ENCODE data around the gene TUBGCP3. TPM values are rescaled to one million over a fixed set of nuclear protein-coding genes. Genes with fewer than 3 reads are reported as not detected.

The TUBGCP3 gene
- total RNA-seq, 1 experiment from 2014 or later: 13.7 TPM

GRCh38 chr13:112451512-112452379 lies 136.2 kb downstream of the TUBGCP3 start:
- TF ChIP-seq CTCF (IDR thresholded peaks at IDR 0.05; ENCODE audit: unreplicated experiment): no peak
- Mint-ChIP-seq H3K27ac (ENCODE audit: unreplicated experiment) (no peak overlapping the region), H3K36me3 (ENCODE audit: insufficient read depth, unreplicated experiment) (no peaks in the 10 kb centered on the region), H3K9me3 (ENCODE audit: low read depth, unreplicated experiment) (no peaks in the 10 kb centered on the region), H3K4me3 (ENCODE audit: low read depth, unreplicated experiment) (no peak overlapping the region), H3K4me1 (ENCODE audit: low read depth, unreplicated experiment) (no peaks in the 10 kb centered on the region), H3K27me3 (ENCODE audit: unreplicated experiment) (peaks cover 30% of the 10 kb centered on the region)
- intact Hi-C loops (cut with micrococcal nuclease; ENCODE audit: unreplicated experiment): no loop called here
- DNase-seq: no peak
- CTCF ChIA-PET: no interaction called here
- BruUV-seq (replicated peaks): no TSS peak

GRCh38 chr13:112450904-112451240 lies 137.1 kb downstream of the TUBGCP3 start:
- Mint-ChIP-seq H3K36me3 (ENCODE audit: insufficient read depth, unreplicated experiment) (no peaks in the 10 kb centered on the region), H3K27ac (ENCODE audit: unreplicated experiment) (no peak overlapping the region), H3K4me1 (ENCODE audit: low read depth, unreplicated experiment) (no peaks in the 10 kb centered on the region), H3K4me3 (ENCODE audit: low read depth, unreplicated experiment) (no peak overlapping the region), H3K9me3 (ENCODE audit: low read depth, unreplicated experiment) (no peaks in the 10 kb centered on the region), H3K27me3 (ENCODE audit: unreplicated experiment) (peaks cover 32% of the 10 kb centered on the region)
- BruUV-seq (replicated peaks): no TSS peak
- no peak for TF ChIP-seq CTCF (IDR thresholded peaks at IDR 0.05; ENCODE audit: unreplicated experiment)
- CTCF ChIA-PET: no interaction called here
- intact Hi-C loops (cut with micrococcal nuclease; ENCODE audit: unreplicated experiment): no loop called here
- DNase-seq: no peak

GRCh38 chr13:112450118-112450903 lies 137.6 kb downstream of the TUBGCP3 start:
- Mint-ChIP-seq H3K27ac (ENCODE audit: unreplicated experiment) (no peak overlapping the region), H3K27me3 (ENCODE audit: unreplicated experiment) (peaks cover 32% of the 10 kb centered on the region), H3K4me3 (ENCODE audit: low read depth, unreplicated experiment) (no peak overlapping the region), H3K9me3 (ENCODE audit: low read depth, unreplicated experiment) (no peaks in the 10 kb centered on the region), H3K36me3 (ENCODE audit: insufficient read depth, unreplicated experiment) (no peaks in the 10 kb centered on the region), H3K4me1 (ENCODE audit: low read depth, unreplicated experiment) (no peaks in the 10 kb centered on the region)
- BruUV-seq (replicated peaks): no TSS peak
- intact Hi-C loops (cut with micrococcal nuclease; ENCODE audit: unreplicated experiment): no loop called here
- CTCF ChIA-PET: no interaction called here
- no peak for DNase-seq
- no peak for TF ChIP-seq CTCF (IDR thresholded peaks at IDR 0.05; ENCODE audit: unreplicated experiment)

GRCh38 chr13:112449545-112449930 lies 138.4 kb downstream of the TUBGCP3 start:
- no peak for DNase-seq
- intact Hi-C loops (cut with micrococcal nuclease; ENCODE audit: unreplicated experiment): no loop called here
- BruUV-seq (replicated peaks): no TSS peak
- H3K27ac Mint-ChIP-seq (ENCODE audit: unreplicated experiment): no peak overlapping the region
- TF ChIP-seq CTCF (IDR thresholded peaks at IDR 0.05; ENCODE audit: unreplicated experiment): no peak
- H3K27me3 Mint-ChIP-seq (ENCODE audit: unreplicated experiment): peaks cover 32% of the 10 kb centered on the region
- no peaks in the 10 kb centered on the region for H3K36me3 Mint-ChIP-seq (ENCODE audit: insufficient read depth, unreplicated experiment)
- CTCF ChIA-PET: no interaction called here
- no peak overlapping the region for H3K4me3 Mint-ChIP-seq (ENCODE audit: low read depth, unreplicated experiment)
- no peaks in the 10 kb centered on the region for H3K4me1 Mint-ChIP-seq (ENCODE audit: low read depth, unreplicated experiment)
- no peaks in the 10 kb centered on the region for H3K9me3 Mint-ChIP-seq (ENCODE audit: low read depth, unreplicated experiment)
